Epithelial cell of esophagus (primary cell): ENCODE results near the gene EPS15.
"Not testable (repeated sequence)": the region's sequence is repeated elsewhere in the genome, so short reads cannot be mapped to it uniquely, and the experiment has no call there.

Experiments
- DNase-seq: peaks from one replicate; pipeline ENCODE4 v3.0.0; 2010; ENCODE audit warnings: low read depth
- H3K4me3 ChIP-seq: 2 replicates; pipeline ENCODE4 v1.5.1; 2011; ENCODE audit warnings: mild to moderate bottlenecking, low read length, control low read depth
- CTCF ChIP-seq: IDR thresholded peaks from 2 replicates; pipeline ENCODE4 v1.5.1; 2011; ENCODE audit warnings: low read depth, mild to moderate bottlenecking, low read length, control low read depth, inconsistent platforms; ENCODE audit not compliant: insufficient read depth; ENCODE audit errors: missing control alignments

Gene EPS15

GRCh38 chr1:51534447-51534846, 15.4 kb upstream of the EPS15 start:
- no peak overlapping the region for H3K4me3 ChIP-seq
- TF ChIP-seq CTCF = no peak
- no peak for DNase-seq

DNA sequence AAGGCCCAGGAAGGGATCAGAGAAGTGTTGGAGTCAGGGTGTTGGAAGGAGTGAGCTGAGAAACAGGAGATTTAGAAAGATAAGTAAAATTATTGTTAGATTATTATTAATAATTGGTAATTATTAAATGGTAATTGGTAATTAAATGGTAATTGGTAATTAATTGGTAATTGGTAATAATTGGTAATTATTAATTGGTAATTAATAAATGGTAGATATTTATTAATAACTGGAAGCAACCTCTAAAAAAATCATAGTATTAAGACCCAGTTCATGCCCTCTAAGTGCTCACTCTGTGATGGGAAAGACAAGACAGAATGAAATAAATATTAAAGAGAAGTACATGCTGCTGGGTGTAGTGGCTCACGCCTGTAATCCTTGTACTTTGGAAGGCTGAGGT, 13.8 kb upstream of the EPS15 start:
- no peak overlapping the region for H3K4me3 ChIP-seq

GRCh38 chr1:51530447-51530846, 11.4 kb upstream of the EPS15 start:
- H3K4me3 ChIP-seq, DNase-seq: not testable (repeated sequence)

More for the DNA sequence above, 13.8 kb upstream of the EPS15 start:
- no peak for DNase-seq
- TF ChIP-seq CTCF = no peak

DNA sequence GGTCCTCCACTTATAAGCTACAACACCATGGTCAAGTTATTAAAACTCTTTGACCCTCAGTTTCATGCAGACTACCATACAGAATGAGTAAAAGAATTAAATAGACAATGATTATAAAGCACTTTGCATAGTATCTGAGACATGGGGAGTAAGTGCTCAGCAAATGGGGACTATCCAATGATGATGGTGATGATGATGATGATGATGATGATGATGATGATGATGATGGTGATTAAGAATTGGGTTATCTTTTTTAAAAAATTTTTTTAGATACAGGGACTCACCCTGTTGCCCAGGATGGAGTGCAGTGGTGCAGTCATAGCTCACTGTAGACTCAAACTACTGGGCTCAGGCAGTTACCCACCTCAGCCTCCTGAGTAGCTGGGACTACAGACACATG, 8.1 kb upstream of the EPS15 start:
- no peak for TF ChIP-seq CTCF
- no peak for DNase-seq
- H3K4me3 ChIP-seq = no peak overlapping the region

DNA sequence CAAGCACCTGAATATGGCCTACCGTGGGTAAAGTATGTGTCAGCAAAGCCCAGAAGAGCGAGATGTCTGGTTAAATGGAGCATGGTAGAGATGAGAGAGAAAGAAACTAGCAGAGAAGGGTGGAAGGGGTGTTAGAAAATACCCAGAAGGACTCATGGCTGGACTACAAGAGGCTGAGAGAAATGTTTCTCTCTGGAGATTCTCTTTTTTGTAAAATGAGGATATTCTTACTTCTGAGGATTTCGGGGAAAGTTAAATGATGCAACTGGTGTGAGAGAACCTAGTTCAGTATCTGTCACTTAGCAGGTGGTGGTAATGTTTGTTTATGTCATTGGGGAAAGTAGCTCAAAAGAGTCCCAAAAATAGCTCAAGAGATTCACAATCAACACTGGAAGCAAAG, 7.2 kb upstream of the EPS15 start:
- H3K4me3 ChIP-seq = no peak overlapping the region
- no peak for TF ChIP-seq CTCF
- DNase-seq = no peak

GRCh38 chr1:51525295-51525694, 6.2 kb upstream of the EPS15 start:
- no peak for TF ChIP-seq CTCF
- no peak overlapping the region for H3K4me3 ChIP-seq
- no peak for DNase-seq

GRCh38 chr1:51524817-51525216, 5.8 kb upstream of the EPS15 start:
- TF ChIP-seq CTCF = no peak
- no peak for DNase-seq
- no peak overlapping the region for H3K4me3 ChIP-seq

DNA sequence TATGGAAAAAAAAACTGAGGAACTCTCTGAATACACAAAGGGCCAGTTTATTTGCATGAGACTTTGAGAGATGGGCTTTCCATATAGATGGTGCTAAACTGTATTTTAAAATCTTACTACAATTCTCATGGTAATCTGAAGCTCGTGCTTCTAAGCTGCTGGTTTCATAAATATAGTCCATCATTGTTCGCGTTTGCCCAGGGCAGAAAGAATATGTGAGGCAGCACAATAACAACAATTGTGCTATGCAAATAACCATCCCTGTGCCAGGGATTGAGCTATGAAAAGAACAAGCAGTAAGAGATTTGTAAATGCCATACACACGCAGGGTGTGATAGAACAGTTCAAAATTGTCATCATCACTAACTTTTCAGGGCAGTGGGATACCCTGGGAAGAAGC, 4.9 kb upstream of the EPS15 start:
- H3K4me3 ChIP-seq = no peak overlapping the region
- no peak for TF ChIP-seq CTCF
- no peak for DNase-seq
